WI38 (cell line): Measurements from ENCODE around the gene HSD11B2.
A peak's percentile ranks its signal among the peaks of the same experiment; 100 is the strongest.

Experiments used
- H3K4me3 ChIP-seq: 2 replicates; pipeline ENCODE4 v1.5.1; 2011; ENCODE audit warnings: low read depth, mild to moderate bottlenecking, control low read depth, low read length
- CTCF ChIP-seq: IDR thresholded peaks from 2 replicates; pipeline ENCODE4 v1.5.1; 2012; ENCODE audit warnings: low read depth, mild to moderate bottlenecking, control low read depth, low read length

HSD11B2 gene

GRCh38 chr16:67430977-67431774 is at the start of gene HSD11B2:
TSS of gene HSD11B2 (plus strand) at chr16:67431121. CDS start at chr16:67431249, 128 bp downstream.
- no peak for TF ChIP-seq CTCF
- peak within 1 kb of the TSS; percentile 33 for H3K4me3 ChIP-seq

GRCh38 chr16:67383284-67383683 is 47.6 kb upstream of the HSD11B2 start:
- no peak overlapping the region for H3K4me3 ChIP-seq

GRCh38 chr16:67384778-67385510 is 46.0 kb upstream of the HSD11B2 start:
- no peak overlapping the region for H3K4me3 ChIP-seq
- TF ChIP-seq CTCF = no peak

More at GRCh38 chr16:67383284-67383683, 47.6 kb upstream of the HSD11B2 start:
- TF ChIP-seq CTCF = no peak

GRCh38 chr16:67386861-67387455 is 44.0 kb upstream of the HSD11B2 start:
- no peak for TF ChIP-seq CTCF

GRCh38 chr16:67387479-67388079 is 43.3 kb upstream of the HSD11B2 start:
- no peak for TF ChIP-seq CTCF
- no peak overlapping the region for H3K4me3 ChIP-seq

More at GRCh38 chr16:67386861-67387455, 44.0 kb upstream of the HSD11B2 start:
- H3K4me3 ChIP-seq = no peak overlapping the region

- H3K4me3 ChIP-seq = no peak overlapping the region
- no peak for TF ChIP-seq CTCF
These were observed 42.7 kb upstream of the HSD11B2 start for GRCh38 chr16:67388191-67388590.
